ENCODE data around the gene CPVL.

Gene CPVL

DNA sequence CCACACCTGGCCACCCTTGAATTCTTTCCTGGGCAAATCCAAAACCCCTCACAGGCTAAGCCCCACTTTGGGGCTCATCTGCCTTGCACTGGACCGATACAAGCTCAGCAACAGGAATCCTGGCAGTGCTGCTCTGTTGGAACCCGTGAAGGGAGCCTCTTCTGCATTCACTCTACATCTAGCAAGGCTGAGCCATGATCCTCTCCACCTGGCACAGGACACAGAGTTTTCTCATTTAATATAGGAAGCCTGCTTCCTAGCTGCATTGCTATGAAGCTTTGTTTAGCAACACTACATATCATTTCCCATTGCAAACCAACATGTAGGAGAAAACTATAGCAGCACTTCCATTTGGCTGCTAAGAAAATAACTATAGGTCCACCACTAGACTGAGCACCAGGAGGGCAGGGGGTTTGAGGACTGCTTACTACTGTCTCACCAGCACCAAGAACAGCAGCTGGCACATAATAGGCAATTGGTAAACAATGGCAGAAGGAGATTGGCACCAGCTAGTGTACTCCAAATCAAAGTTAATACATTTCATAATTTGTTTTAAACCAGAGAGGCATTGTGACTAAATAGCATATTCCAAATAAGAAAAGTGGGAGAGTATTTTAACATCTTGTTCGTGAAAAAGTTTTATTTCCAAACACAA is 56.1 kb downstream of the CPVL start:
- no peak for DNase-seq

DNA sequence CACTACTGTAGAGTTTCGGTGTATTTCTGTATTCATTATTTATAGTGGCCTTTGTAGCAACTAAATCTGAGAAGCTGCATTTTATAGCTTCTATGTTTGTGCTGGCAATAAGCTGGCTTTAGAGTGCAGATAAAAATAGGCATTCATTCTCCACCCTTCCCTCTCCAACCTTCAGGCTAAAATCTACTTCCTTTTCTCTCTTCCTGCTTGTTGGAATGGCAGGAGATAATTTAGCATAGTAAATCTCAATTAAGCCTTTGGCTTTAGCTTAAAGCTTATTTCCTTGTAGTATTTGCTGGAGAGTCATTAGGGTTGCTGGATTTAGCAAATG is 58.5 kb downstream of the CPVL start:
- DNase-seq = no peak

DNA sequence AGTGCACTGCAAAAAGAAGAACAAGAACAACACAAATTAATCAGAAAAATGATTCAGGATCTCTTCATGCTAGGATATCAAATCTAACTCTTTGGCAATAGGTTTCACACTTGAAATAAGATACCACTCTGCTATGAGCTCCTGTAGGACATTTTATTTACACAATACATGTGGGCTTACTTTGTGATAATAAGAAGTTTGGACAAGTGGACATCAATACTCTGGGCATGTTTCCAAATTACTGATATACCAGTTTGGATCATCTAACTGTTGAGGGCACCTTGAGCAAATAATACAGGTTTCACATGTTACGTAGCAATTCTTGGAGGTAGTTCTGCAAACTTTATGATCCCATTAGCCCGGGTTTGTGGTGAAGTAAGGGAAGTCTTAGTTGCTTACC is 59.8 kb downstream of the CPVL start:
- DNase-seq = no peak

DNA sequence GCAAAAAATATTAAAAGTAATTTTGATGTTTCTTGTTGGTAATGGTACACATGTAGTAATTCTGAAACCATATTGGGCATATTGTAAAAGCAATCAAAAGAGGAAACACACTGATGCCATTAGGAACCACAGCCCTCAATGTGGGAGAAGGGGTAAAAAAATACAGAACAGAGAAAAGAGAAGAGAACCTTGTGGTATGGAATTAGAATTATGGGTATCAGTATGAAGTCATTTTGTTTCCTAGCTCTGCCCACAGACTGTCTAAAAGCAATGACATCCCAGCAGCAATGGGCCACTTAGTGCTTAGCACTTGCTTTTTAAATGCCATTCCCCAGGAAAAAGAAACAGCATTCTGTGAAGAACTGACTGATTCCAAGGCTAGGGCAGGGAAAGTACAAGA is 61.5 kb downstream of the CPVL start:
- peak; percentile 34 for DNase-seq

DNA sequence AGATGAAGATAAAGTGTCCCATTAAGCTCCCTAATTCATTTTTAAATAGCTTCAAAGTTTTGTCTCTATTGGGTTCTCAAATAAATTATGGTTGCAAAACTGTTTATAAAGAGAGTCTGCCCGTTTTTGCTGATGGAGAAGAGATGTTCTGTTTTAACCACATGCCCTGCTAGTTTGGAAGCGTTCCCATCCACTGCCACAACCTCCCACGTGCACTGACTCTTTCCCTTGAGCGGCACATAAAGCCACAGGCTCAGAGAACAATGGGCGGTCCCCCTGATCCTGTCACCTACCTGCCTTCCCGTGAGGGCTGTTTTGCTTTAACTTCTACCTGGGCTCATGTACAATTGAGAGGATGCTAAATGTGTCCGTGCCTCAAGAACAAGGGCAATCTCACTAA is 65.5 kb downstream of the CPVL start:
- DNase-seq = peak; percentile 15

DNA sequence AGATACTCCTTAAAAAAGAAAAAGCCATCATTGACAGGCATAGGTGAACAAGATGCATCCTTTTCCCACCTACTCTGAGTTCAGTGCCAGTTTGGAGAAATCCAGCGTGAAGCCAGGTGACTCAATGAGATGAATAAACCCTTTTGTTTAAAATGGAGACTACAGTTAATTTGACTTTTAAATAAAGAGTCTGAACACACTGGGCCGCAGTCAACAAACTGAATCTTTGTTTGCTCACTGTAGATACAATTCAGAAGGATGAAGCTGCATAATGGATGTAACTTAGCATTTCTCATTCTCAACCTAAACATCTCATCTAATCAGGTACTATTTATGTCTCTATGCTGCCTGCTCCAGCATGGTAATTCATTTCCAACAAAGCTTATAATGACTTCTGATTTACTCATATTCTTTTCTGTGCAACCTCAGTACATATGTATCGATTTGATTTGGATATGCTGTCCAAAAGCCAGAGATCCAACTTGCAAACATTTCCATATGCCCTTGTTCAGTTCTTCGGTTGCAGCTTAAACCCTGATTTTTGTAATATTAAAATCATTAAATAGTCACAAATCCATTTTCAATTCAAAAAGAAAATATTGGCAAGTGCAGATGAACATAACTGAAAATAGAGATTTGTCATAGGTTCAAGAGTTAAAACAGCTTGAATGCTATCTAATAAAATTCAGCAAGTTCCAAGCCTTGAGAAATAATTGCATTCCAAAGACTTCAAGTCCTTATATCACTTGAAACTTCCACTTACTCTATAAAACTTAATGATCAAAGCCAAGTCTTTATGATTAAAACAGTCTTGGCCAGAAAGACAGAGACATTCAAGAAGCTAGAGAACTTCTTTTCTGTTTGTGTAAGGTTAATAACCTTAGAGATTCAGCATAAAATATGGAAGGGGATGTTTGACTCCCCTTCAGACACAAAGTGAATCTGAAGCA is 67.8 kb downstream of the CPVL start:
- DNase-seq = no peak

DNA sequence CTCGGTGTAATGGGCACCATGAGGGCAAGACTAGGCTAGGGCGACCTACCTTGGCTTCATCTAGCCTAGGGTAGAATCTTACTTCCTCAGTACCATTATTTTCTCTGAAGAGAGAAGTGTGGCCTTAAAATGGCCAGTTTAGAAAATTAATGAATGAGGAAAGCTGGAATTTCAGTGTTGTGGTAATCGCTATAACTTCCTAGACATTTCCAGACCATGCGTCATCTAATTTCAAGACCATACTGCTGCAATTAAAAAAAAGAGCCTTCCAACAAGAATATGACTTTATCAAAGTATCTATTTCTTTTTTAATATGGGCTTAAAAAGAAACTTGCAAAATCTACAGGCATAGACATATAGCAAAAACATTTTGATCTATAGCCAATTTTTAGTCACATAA is 68.5 kb downstream of the CPVL start:
- DNase-seq = no peak

DNA sequence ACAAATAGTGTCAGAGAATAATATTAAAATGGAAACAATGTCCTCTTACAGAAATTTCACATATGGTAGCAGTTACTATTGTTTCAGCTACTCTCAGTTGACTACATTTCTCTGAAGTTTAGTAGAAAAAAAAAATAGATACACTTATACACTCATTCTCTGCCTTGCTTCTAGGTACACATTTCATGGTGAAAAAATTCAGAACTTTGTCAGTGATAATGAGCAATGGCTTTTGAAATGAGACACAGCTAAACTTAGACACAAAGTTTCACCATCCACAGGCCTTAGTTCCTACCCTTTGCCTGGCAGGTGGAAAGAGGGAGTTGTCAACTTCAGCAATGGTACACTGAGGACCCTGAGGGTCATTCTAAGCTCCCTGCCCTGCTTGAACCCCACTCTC is 69.2 kb downstream of the CPVL start:
- DNase-seq = no peak

DNA sequence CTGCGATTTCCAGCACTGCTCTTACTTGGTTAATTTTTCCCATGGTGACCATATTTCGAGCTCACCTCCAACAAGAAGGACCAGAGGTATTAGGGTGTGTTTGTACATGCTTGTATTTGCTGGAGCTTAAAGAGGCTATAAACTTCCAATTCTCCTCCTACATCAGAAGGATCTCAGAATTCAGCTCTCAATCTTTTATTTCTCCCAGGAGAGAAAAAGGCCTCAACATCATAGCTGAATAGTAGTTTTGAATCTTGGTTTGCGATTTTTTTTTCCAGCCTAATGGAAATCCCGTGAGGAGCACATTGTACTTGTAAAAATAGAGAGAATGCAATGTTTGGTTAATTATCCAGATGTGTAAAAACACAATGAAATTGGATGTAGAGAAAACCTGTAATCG is 69.7 kb downstream of the CPVL start:
- DNase-seq = no peak

DNA sequence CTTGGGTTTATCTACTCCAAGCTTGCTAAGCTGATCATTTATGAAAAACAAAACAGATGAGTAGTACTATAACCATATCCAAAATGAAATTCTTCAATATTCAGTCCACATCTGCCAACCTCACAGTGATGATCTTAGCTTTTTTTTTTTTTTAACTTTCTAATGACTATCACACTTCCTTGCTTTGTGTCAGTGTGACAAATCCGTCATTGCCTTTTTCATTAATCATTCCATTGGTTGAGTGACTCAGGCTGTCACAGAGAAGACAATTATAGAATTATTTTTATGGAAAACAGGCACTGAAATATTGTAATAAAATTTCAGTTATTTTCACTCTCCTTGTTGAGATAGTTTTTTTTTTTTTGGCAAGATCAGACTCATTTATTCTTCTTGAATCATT is 70.7 kb downstream of the CPVL start:
- no peak for DNase-seq

DNA sequence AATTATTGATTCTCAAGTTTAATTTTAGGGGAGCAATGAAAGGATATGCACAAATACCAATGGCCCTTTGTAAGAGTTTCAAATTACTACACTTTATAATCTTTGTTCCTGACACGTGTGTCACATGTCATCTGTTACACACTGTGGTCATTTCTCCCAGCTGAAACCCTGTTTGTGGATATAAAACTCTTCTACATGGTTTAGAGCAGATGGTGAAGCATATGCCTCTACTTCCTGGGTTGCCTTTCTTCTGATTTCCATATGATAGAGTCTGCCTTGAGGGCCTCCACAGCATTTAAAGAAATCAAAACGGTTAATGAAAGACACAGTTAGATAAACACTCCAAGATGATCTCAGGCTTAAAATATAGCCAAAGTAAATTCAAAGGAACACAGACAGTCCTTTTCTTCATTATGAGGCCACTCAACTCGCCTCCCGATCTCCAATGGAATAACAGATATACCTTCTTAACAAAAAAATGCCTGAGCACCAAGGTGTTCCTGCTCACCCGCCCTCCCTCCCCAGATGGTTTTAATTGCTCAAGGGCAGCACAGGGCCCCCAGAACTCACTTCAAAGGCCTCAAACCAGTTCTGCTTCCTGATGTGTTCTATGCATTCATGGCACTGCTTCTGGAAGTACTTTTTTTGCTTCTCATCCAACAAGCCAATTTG is 75.0 kb downstream of the CPVL start:
- no peak for DNase-seq

DNA sequence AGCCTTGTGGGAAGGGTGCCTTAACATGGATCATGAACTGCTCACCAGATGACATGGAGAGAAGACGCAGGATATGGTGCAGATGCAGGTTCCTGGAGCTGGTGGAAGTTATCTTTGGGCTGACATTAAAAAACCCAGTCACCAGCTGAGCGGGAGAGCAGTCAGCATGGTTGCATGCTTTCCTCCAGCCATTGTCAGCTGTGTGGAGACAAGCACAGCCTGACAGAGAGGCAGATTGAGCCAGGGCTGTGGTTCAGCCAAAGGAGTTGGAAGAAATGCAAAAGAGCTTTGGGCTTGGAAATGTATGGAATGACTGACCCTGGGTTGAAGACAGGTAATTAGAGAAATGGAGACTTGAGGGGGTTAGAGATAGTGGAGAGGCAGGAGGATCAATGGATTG is 79.7 kb downstream of the CPVL start:
- no peak for DNase-seq

DNA sequence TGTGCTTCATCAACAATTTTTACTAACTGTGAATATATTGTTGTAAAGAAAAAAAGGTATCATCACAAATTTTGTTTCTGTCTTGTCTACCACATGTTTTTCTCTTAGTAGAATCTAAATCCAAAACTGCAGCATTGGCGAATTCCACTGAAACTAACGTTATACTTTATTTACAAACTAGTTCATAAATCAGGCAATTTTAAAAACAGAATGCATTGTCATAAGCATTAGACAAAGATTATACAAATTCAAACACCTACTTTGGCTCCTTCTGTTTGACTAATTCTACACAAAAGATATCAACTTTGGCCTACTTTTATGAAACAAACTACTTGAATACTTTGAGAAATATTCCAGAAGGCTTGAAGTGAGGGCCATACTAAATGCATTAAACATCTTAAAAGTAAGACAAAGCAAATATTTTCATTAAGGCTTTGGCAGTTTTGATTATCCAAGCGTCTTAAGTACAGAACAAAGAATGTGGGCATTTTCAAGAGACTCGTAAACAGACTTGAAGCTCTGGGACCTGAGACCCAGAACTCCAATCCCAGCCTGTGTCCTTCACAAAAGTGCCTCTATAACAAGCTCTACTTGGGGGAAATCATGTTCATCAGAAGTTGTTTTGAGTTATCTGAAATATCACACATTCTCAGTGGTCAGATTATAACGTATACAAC is 81.0 kb downstream of the CPVL start:
- DNase-seq = no peak

DNA sequence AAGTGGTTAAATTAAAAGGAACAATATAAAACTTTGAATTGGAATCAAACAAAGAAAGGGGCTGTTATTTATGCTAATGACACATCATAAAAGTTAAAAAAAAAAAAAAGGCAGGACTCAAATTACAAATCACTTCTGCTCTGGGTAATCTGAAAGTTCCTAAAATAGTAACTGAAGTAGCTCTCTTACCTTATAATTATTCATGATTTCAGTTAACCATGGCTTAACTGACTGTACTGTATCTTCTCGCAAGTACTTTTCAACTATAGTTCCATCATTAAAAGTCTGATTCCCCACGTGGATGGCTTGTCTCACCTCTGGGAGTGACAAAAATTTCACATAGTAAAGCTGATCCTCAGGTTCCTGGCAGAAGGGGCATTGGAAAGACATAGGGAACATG is 82.5 kb downstream of the CPVL start:
- no peak for DNase-seq

DNA sequence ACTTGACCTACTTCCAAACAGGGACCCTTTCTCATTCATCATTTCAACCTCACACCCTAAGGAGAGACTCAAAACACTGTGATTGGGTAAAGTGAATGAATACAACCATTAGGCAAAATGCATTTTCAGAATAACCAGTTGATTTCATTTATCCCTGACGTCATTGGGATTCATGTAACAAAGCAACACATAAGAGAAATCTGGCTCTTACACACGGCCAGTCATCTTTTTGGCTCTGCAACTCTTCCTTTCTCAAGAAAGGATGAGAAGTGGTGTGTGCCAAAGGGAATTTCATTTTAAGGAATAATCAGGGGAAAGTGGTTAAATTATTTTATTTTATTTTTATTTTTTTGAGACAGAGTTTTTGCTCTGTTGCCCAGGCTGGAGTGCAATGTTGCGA is 83.1 kb downstream of the CPVL start:
- no peak for DNase-seq

DNA sequence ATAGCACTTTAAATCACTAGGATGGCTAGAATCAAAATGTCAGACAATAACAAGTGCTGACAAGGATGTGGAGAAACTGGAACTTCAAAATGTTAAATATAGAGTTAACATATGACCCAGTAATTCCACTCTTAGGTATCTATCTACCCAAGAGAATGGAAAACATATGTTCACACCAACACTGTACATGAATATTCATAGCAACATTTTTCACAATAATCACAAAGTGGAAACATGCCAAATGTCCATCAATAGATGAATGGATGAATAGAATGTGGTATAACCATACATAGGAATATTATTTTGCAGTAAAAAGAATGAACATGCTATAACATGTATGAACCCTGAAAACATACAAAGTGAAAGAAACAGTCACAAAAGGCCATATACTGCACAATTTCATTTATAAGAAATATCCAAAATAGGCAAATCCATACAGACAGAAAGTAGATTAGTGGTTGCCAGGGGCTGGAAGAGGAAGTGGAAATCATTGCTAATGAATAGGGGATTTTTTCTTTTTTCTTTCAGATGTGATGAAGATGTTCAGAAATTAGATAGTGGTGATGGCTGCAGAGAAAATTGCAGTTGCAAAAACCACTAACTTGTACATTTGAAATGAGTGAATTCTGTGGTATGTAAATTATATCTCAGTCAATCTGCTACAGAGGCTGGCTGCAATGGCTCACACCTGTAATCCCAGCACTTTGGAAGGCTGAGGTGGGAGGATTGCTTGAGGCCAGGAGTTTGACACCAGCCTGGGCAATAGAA is 93.0 kb downstream of the CPVL start:
- DNase-seq = no peak

DNA sequence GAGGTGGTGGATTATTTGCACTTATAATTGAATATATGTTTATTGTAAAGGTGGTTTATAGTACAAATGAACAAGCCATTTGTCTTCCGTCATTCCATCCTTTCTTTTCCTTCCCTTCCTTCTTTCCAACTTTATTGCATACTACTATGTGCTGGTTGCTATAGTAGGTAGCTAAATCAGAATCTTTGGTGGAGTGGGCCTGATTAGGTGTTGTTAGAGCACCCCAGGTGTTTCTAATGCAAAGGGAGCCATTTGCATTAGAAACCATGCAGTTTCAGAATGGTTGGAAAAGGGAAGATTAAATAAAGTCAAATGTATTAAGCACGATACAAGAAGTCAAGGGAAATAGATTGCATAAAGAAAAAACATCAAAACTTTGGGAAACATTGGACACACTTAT is 99.4 kb downstream of the CPVL start:
- DNase-seq = no peak

DNA sequence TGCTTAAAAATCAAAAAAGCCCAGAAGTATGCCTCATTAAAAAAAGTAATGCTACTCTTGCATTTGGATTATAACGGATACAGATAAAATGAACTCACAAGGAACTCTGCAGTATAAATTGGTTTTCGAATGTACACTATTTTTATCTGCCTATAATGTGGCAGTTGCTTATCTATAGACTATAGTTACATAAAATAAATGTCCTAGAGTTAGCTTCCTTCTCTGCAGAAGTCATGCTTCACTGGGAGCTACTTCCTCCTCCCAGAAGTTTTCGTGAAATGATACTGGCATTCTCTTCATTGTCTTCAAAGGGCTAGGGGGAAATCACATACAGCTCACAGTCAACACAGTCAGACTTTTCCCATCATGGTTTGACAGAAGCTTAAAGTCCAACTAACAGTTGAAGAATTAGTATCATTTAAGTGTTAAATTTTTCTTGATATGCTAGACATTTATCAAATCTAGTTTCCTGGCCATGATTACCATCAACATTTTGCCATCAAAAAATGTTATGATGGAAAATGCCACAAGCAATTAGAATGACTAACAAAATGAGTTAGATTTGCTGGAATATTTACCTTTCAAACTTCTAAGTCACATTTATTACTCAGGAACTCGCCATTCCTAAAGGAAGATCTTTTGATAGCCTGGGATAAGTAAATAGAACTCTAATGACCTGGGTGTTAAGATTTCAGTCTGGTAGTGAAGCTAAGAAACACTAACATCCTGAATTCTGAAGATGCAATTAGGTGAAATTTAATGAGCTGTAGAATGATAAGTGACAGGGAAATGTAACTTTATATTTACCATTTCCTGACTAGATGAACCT is 100.9 kb downstream of the CPVL start:
- DNase-seq = no peak

DNA sequence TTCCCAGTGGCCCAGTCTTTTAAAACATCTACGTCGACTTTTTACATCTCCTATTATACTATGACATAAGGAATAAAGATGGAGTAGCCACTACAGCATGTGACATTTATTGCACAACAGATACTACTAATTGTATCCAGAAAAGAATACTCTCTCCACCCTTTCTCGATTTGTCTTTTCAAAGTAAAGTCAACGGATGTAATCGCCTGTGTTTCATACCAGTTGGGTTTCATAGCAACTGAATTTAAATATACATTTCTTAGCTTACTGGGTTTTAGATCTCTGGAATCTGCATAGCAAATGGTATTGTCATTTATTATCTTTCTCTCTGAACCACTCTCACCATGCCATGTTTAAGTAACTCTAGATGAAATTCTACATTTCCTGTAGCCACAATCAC is 101.8 kb downstream of the CPVL start:
- DNase-seq = no peak

DNA sequence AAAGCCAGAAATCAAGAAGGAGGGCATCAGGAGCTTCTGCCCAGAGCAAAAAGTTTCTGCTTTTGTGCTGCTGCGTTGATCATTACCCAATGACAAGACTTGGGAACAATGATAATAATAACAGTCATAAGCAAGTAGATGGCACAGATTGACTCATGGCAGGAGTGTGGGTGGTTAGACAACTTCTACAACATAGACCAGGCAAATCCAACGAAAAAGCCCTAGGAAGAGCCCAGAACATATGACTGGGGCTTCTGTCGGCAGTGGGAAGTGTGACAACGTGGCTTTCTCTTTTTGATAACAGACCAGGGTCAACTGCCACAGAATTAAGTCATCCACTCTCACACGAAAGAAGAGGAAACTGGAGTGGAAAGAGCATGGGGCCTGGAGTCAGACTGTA is 102.8 kb downstream of the CPVL start:
- no peak for DNase-seq

DNA sequence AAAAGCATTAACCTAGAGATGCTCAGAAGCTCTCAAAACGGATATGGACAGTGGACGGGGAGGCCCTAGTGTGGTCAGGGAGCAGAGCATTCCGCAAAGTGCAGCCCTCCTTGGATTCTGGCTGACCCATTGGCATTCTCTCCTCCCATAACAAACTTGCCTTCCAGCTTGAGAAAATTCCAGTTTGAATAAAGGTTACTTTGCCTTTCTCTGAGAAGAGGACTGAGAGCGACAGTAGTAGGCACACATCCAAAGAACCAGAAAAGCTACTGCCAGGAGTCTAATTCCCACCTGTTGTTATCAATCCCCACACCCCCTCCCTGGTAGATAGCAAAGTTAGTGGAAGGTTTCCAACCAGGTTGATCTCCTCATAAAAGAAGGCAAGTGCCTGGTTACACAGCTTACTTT is 103.5 kb downstream of the CPVL start:
- DNase-seq = no peak

DNA sequence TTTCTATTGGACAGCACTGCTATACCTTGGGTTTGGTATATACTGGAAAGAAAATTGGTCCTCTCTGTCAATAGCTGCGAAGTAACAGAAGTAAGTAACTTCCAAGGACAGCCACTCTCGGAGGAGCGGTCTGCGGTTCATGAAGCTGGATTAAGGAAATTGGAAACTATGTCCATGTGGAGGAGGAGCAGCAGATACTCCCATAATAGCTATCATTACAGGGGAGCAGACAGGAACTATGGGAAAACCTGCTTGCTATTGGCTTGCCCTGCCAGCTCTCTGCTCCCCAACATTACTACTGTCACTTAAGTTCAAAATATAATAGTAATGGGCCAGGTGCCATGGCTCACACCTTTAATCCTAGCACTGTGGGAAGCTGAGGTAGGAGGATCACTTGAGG is 104.3 kb downstream of the CPVL start:
- DNase-seq = no peak
